Measurements from ENCODE around the gene RANBP17.

GRCh38 chr5:171261361-171261760 is 399.5 kb downstream of the RANBP17 start:
- TF ChIP-seq CTCF (conservative IDR thresholded peaks at IDR 0.05; ENCODE audit: low read depth, low read length) (no peak), POLR2A (IDR thresholded peaks at IDR 0.05; ENCODE audit: low read depth, low read length) (no peak), RAD21 (IDR thresholded peaks at IDR 0.05; ENCODE audit: low read length) (no peak), CEBPB (IDR thresholded peaks at IDR 0.05; ENCODE audit: low read depth, low read length) (no peak)
- TF ChIP-seq, protein P1, sequence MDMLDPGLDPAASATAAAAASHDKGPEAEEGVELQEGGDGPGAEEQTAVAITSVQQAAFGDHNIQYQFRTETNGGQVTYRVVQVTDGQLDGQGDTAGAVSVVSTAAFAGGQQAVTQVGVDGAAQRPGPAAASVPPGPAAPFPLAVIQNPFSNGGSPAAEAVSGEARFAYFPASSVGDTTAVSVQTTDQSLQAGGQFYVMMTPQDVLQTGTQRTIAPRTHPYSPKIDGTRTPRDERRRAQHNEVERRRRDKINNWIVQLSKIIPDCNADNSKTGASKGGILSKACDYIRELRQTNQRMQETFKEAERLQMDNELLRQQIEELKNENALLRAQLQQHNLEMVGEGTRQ (IDR thresholded peaks at IDR 0.05; ENCODE audit: low read depth, low read length) = no peak

All from IMR-90 (cell line).